ENCODE results near the gene RAP1A.

RAP1A gene

GRCh38 chr1:111619635-111620440 is at the start of gene RAP1A:
RAP1A (plus strand) TSS chr1:111619789; CDS start chr1:111691361, 71,572 bp downstream.
- Histone ChIP-seq H3K4me1 (ENCODE audit: insufficient read depth, low read length, poor library complexity, severe bottlenecking) (peaks cover 67% of the 10 kb centered on the region), H3K36me3 (ENCODE audit: insufficient read depth, low read length) (no peaks in the 10 kb centered on the region), H3K79me2 (ENCODE audit: insufficient read depth, low read length) (peaks cover 59% of the 10 kb centered on the region), H3K9ac (ENCODE audit: low read depth, low read length, poor library complexity, severe bottlenecking) (peak within 1 kb of the TSS; percentile 78), H3K9me3 (ENCODE audit: insufficient read depth, low read depth, low read length) (no peaks in the 10 kb centered on the region), H3K4me2 (ENCODE audit: low read depth, low read length, poor library complexity, severe bottlenecking) (peak within 1 kb of the TSS; percentile 93), H3K9me2 (replicated peaks; ENCODE audit: low read depth, low read length) (no peaks in the 10 kb centered on the region), H3K4me3 (ENCODE audit: low read length, poor library complexity, severe bottlenecking) (peak within 1 kb of the TSS; percentile 87), H2AFZ (ENCODE audit: low read length) (peak within 1 kb of the TSS; percentile 90), H3F3A (ENCODE audit: low read depth) (no peaks in the 10 kb centered on the region), H3K27me3 (ENCODE audit: insufficient read depth, low read length, poor library complexity, severe bottlenecking) (no peaks in the 10 kb centered on the region), H4K20me1 (ENCODE audit: insufficient read depth, low read length, poor library complexity, severe bottlenecking) (peaks cover 45% of the 10 kb centered on the region)
- no peak for TF ChIP-seq EZH2phosphoT487 (IDR thresholded peaks at IDR 0.05; ENCODE audit: borderline replicate concordance)
- no peak for TF ChIP-seq CTCF (conservative IDR thresholded peaks at IDR 0.05; ENCODE audit: low read length)

- H3K9me2 ChIP-seq (replicated peaks; ENCODE audit: low read depth, low read length), result no peaks in the 10 kb centered on the region
- no peaks in the 10 kb centered on the region for H4K20me1 ChIP-seq (ENCODE audit: insufficient read depth, low read length, poor library complexity, severe bottlenecking)
- no peaks in the 10 kb centered on the region for H3K27me3 ChIP-seq (ENCODE audit: insufficient read depth, low read length, poor library complexity, severe bottlenecking)
- no peak overlapping the region for H3K9ac ChIP-seq (ENCODE audit: low read depth, low read length, poor library complexity, severe bottlenecking)
- no peak overlapping the region for H3K4me2 ChIP-seq (ENCODE audit: low read depth, low read length, poor library complexity, severe bottlenecking)
- no peaks in the 10 kb centered on the region for H3K36me3 ChIP-seq (ENCODE audit: insufficient read depth, low read length)
- H3K4me3 ChIP-seq (ENCODE audit: low read length, poor library complexity, severe bottlenecking), result no peak overlapping the region
- H3F3A ChIP-seq (ENCODE audit: low read depth), result no peaks in the 10 kb centered on the region
- no peak for TF ChIP-seq EZH2phosphoT487 (IDR thresholded peaks at IDR 0.05; ENCODE audit: borderline replicate concordance)
- TF ChIP-seq CTCF (conservative IDR thresholded peaks at IDR 0.05; ENCODE audit: low read length), result no peak
- no peaks in the 10 kb centered on the region for H3K9me3 ChIP-seq (ENCODE audit: insufficient read depth, low read depth, low read length)
- H3K79me2 ChIP-seq (ENCODE audit: insufficient read depth, low read length), result no peaks in the 10 kb centered on the region
- H3K4me1 ChIP-seq (ENCODE audit: insufficient read depth, low read length, poor library complexity, severe bottlenecking), result no peaks in the 10 kb centered on the region
- no peak overlapping the region for H2AFZ ChIP-seq (ENCODE audit: low read length)
Observed at GRCh38 chr1:111569913-111570312, 49.7 kb upstream of the RAP1A start.

- Histone ChIP-seq H2AFZ (ENCODE audit: low read length) (no peak overlapping the region), H3K4me1 (ENCODE audit: insufficient read depth, low read length, poor library complexity, severe bottlenecking) (no peaks in the 10 kb centered on the region), H3K4me3 (ENCODE audit: low read length, poor library complexity, severe bottlenecking) (no peak overlapping the region), H3K9me3 (ENCODE audit: insufficient read depth, low read depth, low read length) (no peaks in the 10 kb centered on the region), H4K20me1 (ENCODE audit: insufficient read depth, low read length, poor library complexity, severe bottlenecking) (no peaks in the 10 kb centered on the region), H3K36me3 (ENCODE audit: insufficient read depth, low read length) (no peaks in the 10 kb centered on the region), H3K9ac (ENCODE audit: low read depth, low read length, poor library complexity, severe bottlenecking) (no peak overlapping the region), H3K27me3 (ENCODE audit: insufficient read depth, low read length, poor library complexity, severe bottlenecking) (no peaks in the 10 kb centered on the region), H3K9me2 (replicated peaks; ENCODE audit: low read depth, low read length) (no peaks in the 10 kb centered on the region), H3K79me2 (ENCODE audit: insufficient read depth, low read length) (no peaks in the 10 kb centered on the region), H3F3A (ENCODE audit: low read depth) (no peaks in the 10 kb centered on the region), H3K4me2 (ENCODE audit: low read depth, low read length, poor library complexity, severe bottlenecking) (no peak overlapping the region)
- TF ChIP-seq EZH2phosphoT487 (IDR thresholded peaks at IDR 0.05; ENCODE audit: borderline replicate concordance) (no peak), CTCF (conservative IDR thresholded peaks at IDR 0.05; ENCODE audit: low read length) (peak; percentile 71)
Observed at GRCh38 chr1:111570781-111571181, 48.8 kb upstream of the RAP1A start.
